Esophagus squamous epithelium (tissue), 4 donors: Measurements from ENCODE around the gene TMEM245.

ENCODE experiments used
- POLR2A ChIP-seq, 4 donors: fragments of 450-650 bp; IDR thresholded peaks; one replicate each; pipeline ENCODE4 v1.6.1; 2017; ENCODE audit warnings: antibody characterized with exemption in 4 of 4, mild to moderate bottlenecking in 4 of 4, moderate library complexity in 3 of 4
- TF ChIP-seq, protein P1 (sequence below), 6 experiments: fragments of 450-650 bp in 4 of 6; fragments of 200-600 bp in 2 of 6; sonication (generic) in 2 of 6; IDR thresholded peaks; one replicate each; pipeline ENCODE4 v1.5.1; 2016 to 2019; ENCODE audit warnings: antibody characterized with exemption in 6 of 6, mild to moderate bottlenecking in 4 of 6, moderate library complexity in 4 of 6

DNA sequence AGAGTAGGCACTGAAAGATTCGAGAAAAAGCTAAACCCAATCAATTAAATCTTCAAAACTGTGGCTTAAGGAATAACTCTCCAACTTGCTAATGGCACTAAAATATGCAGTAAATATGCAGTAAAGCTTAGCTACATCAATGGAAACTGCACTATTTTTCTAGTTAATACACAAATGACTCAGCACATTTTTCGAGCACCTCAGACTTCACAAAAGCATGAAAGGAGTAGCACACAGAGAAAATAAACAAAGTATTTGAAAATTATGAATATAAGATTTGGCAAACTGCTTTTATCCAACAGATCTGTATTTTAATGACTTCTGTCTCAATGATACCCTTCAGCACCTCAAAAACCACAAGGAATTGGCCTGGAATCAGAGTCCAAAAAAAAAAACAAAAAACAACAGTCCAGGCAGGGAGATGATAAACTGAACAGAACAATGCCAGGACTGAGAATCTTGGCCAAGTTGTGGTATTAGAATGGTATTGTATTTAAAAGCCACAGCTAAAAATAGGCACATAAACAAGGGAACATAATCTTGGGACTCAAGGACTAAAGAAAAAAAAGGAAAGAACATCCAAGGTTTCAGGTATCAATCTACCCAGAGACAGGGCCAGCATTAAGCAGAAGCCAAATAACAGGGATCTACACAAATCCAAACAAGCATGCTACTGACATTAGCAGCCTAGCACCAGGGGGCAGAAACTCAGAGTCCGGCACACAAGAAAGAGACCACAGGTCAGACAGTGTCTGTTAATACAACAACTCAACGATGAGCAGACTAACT lies 21.4 kb downstream of the TMEM245 start:
- TF ChIP-seq, protein P1, sequence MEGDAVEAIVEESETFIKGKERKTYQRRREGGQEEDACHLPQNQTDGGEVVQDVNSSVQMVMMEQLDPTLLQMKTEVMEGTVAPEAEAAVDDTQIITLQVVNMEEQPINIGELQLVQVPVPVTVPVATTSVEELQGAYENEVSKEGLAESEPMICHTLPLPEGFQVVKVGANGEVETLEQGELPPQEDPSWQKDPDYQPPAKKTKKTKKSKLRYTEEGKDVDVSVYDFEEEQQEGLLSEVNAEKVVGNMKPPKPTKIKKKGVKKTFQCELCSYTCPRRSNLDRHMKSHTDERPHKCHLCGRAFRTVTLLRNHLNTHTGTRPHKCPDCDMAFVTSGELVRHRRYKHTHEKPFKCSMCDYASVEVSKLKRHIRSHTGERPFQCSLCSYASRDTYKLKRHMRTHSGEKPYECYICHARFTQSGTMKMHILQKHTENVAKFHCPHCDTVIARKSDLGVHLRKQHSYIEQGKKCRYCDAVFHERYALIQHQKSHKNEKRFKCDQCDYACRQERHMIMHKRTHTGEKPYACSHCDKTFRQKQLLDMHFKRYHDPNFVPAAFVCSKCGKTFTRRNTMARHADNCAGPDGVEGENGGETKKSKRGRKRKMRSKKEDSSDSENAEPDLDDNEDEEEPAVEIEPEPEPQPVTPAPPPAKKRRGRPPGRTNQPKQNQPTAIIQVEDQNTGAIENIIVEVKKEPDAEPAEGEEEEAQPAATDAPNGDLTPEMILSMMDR (IDR thresholded peaks at IDR 0.05) = peak in 2 of 6 experiments; percentile 18 to 25
- TF ChIP-seq POLR2A (IDR thresholded peaks at IDR 0.05) = no peak
